ENCODE results near the gene ARMC10.

GRCh38 chr7:103071000-103071399 lies 3.9 kb upstream of the ARMC10 start:
- TF ChIP-seq CTCF (IDR thresholded peaks at IDR 0.05) (no peak), POLR2A (IDR thresholded peaks at IDR 0.05) (no peak)

Measured in lower leg skin (tissue), 3 donors.